Psoas muscle (tissue), 8 donors: ENCODE measurements around the gene MPDZ. TPM values are rescaled to one million over a fixed set of nuclear protein-coding genes. Genes with fewer than 3 reads are reported as not detected.

Experiments used
- ATAC-seq, 4 donors: fragments of 200-7000 bp; cut with Tn5 transposase; one replicate each; pipeline ENCODE4 v1.9.1; 2020; ENCODE audit warnings: moderate library complexity in 3 of 4, mild to moderate bottlenecking in 2 of 4
- DNase-seq, 2 donors: peaks; one replicate each; pipeline ENCODE4 v3.0.0-alpha.2; 2020
- H3K27ac ChIP-seq: fragments of 200-600 bp; one replicate; pipeline ENCODE4 v1.8.0; 2022
- H3K27me3 ChIP-seq, 3 donors: fragments of 200-600 bp in 1 of 3; one replicate each; pipeline versions ENCODE4 v1.6.1 to v1.8.0; 2013 to 2022; ENCODE audit warnings: low read length in 2 of 3, mild to moderate bottlenecking in 2 of 3, moderate library complexity in 1 of 3; ENCODE audit not compliant: insufficient read depth in 3 of 3
- H3K36me3 ChIP-seq, 2 donors: fragments of 200-600 bp in 1 of 2; one replicate each; pipeline versions ENCODE4 v1.6.1 to v1.8.0; 2013 to 2022; ENCODE audit warnings: low read depth in 1 of 2, mild to moderate bottlenecking in 1 of 2, moderate library complexity in 1 of 2; ENCODE audit not compliant: insufficient read depth in 1 of 2
- H3K4me1 ChIP-seq: fragments of 200-600 bp; one replicate; pipeline ENCODE4 v1.8.0; 2022
- H3K4me3 ChIP-seq: fragments of 200-600 bp; one replicate; pipeline ENCODE4 v1.8.0; 2022; ENCODE audit warnings: mild to moderate bottlenecking
- H3K9me3 ChIP-seq: fragments of 200-600 bp; one replicate; pipeline ENCODE4 v1.8.0; 2022
- WGBS, 3 donors: extraction: QIAGEN DNeasy Blood & Tissue Kit; methylation state at CpG; one replicate each; pipeline versions ENCODE4 v1.1.6 to v1.1.7; 2013; 5-methylcytosine and 5-hydroxymethylcytosine counted together
- intact Hi-C, 2 donors: fragments of 100-400 bp; cut with DNase I; formaldehyde crosslinking; loops; one replicate each; pipeline versions ENCODE4 v1.11.0 to v1.14.2; 2022
- polyA plus RNA-seq, 3 donors: library from polyadenylated mRNA; stranded (reverse); fragments of 200-250 nt; gene quantifications; one replicate each; pipeline ENCODE4 v1.2.3, GENCODE V29; 2013
- total RNA-seq, 4 donors: library from RNA; stranded (reverse); fragmentation: NEBNext Ultra II Directional in 2 of 4; extraction: Animal tissue kit (Norgen Biotek cat#: 25700) in 2 of 4; gene quantifications; one replicate each; pipeline versions ENCODE4 v1.2.1 to v1.2.4, GENCODE V29; 2021 to 2023
- TF ChIP-seq, protein P1 (sequence below): fragments of 200-600 bp; IDR thresholded peaks from one replicate; pipeline ENCODE4 v1.8.0; 2022; ENCODE audit warnings: antibody characterized with exemption
- donor health status: healthy with polysubstance abuse.
- donor health status: DM: no; HTN: no; CAD: no; lungs with moderate emphysema.
- donor health status: Bipolar disorder and iron deficiency.
- donor health status: healthy.
- donor health status: DM: yes; HTN: yes; CAD: no.
- donor health status: DM: no; HTN: no; CAD: no.
- donor health status: DM: no; HTN: no; CAD: no.
- donor health status: DM: yes; HTN: yes; CAD: no.

The MPDZ gene
- total and polyA plus RNA-seq, 7 donors: 9.3 to 42.8 (median 23.1) TPM

DNA sequence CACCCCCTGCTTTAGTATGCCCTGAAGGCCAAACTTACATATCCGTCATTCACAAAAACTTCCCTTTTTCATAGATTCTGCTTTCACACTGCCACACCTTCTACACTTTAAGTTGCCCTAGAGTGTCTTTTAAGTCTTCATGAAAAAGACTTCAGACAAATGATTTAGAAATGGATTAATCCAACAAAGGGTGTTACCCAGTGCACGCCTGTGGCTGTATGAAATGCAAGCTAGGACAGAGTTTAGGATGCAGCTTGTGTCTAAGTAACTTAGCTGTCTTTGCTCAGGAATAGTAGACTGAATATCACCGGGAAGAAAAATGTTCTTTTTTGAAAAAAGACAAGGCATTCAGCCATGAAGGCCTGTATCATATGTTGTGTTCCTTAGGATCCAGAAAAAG lies 210.0 kb downstream of the MPDZ start:
- H3K27ac ChIP-seq: no peak overlapping the region
- no peak overlapping the region for H3K4me3 ChIP-seq
- TF ChIP-seq, protein P1, sequence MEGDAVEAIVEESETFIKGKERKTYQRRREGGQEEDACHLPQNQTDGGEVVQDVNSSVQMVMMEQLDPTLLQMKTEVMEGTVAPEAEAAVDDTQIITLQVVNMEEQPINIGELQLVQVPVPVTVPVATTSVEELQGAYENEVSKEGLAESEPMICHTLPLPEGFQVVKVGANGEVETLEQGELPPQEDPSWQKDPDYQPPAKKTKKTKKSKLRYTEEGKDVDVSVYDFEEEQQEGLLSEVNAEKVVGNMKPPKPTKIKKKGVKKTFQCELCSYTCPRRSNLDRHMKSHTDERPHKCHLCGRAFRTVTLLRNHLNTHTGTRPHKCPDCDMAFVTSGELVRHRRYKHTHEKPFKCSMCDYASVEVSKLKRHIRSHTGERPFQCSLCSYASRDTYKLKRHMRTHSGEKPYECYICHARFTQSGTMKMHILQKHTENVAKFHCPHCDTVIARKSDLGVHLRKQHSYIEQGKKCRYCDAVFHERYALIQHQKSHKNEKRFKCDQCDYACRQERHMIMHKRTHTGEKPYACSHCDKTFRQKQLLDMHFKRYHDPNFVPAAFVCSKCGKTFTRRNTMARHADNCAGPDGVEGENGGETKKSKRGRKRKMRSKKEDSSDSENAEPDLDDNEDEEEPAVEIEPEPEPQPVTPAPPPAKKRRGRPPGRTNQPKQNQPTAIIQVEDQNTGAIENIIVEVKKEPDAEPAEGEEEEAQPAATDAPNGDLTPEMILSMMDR: no peak
- no peak for DNase-seq
- WGBS, 3 donors: 87 to 88% (median 88%) methylated on average over 3 of the region's 3 CpGs
- no peaks in the 10 kb centered on the region for H3K4me1 ChIP-seq
- no peaks in the 10 kb centered on the region for H3K27me3 ChIP-seq
- H3K36me3 ChIP-seq: no peaks in the 10 kb centered on the region
- H3K9me3 ChIP-seq: no peaks in the 10 kb centered on the region
- intact Hi-C loops: no loop called here
- no peak for ATAC-seq

DNA sequence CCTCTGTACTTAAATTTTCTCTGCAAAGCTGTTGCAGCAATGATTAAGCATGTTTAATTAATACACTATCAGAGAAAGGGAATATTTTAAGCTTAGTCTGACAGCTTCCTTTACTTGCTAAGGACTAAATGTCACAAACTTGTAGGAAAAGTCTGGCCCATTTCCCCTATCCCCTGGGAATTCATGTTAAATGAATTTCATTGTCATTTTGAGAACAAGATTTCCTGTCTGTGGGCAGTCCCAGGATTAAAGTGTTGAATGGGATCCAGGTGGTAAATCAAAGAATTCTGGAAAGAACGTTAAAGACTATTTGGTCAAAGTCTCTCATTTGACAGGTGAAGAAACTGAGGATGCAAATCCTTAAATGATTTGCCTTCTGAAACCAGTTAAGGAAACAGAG lies 214.8 kb downstream of the MPDZ start:
- Histone ChIP-seq H3K36me3 (no peaks in the 10 kb centered on the region), H3K9me3 (no peaks in the 10 kb centered on the region), H3K4me1 (no peaks in the 10 kb centered on the region), H3K27ac (no peak overlapping the region), H3K4me3 (no peak overlapping the region), H3K27me3 (peaks cover 0 to 2% (median 0%) of the 10 kb centered on the region in 3 donors)
- ATAC-seq (no peak), DNase-seq (no peak)
- WGBS, 3 donors: 12 to 20% (median 13%) methylated on average over 1 of the region's 1 CpG
- TF ChIP-seq, protein P1: no peak
- intact Hi-C loops: no loop called here

DNA sequence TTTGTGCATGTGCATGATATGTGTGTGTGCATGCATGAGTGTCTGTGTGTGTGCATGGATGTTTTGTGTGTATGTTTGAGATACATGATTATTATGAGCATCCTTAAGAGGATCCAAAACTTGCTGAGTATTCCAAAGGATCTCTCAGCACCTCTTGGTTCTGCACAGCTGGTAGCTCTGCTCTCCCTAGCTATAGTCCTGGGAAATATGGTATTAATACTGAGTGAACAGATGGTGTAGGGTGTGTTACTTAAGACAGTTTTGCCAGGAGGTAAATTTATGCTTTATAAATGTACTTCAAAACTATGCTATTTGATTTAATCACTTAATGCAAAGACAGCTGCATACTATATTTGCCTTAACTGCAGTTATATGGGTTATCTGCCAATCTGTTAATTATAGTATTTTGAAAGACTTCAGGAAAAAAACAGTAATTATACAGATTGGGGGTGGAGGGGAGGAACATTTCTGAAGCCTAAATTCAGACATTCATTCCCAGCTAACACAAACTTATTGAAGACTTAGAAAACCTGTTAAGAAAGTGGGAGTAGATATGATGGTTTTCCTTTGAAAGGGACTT lies 215.5 kb downstream of the MPDZ start:
- no peaks in the 10 kb centered on the region for H3K9me3 ChIP-seq
- intact Hi-C loops: no loop called here
- H3K4me1 ChIP-seq: no peaks in the 10 kb centered on the region
- TF ChIP-seq, protein P1: no peak
- no peak for DNase-seq
- no peaks in the 10 kb centered on the region for H3K36me3 ChIP-seq
- peaks cover 0 to 2% (median 0%) of the 10 kb centered on the region in 3 donors for H3K27me3 ChIP-seq
- no peak for ATAC-seq
- H3K4me3 ChIP-seq: no peak overlapping the region
- no peak overlapping the region for H3K27ac ChIP-seq

DNA sequence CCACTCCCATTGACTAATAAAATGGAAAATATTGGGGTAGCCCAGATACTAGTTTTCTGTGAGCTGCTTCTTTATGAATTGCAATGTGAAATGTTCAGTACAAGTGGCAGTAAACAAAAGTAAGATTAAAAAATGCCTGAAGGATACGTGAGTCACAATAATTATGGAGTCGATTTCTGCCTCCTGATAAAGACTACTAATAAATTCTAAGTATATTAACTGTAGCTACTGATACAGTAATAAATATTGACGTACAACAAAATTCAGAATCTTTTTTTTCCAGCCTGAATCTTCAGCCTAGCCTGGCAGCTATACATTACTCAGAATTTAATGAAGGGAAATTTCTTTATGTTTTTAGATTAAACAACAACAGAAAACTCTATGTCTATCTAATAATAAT lies 218.1 kb downstream of the MPDZ start:
- H3K4me3 ChIP-seq: no peak overlapping the region
- H3K27ac ChIP-seq: no peak overlapping the region
- H3K36me3 ChIP-seq: no peaks in the 10 kb centered on the region
- WGBS, 3 donors: 85 to 90% (median 87%) methylated on average over 3 of the region's 3 CpGs
- intact Hi-C loops: no loop called here
- H3K4me1 ChIP-seq: no peaks in the 10 kb centered on the region
- H3K9me3 ChIP-seq: no peaks in the 10 kb centered on the region
- TF ChIP-seq, protein P1: no peak
- H3K27me3 ChIP-seq: peaks cover 0 to 2% (median 0%) of the 10 kb centered on the region in 3 donors
- ATAC-seq (no peak), DNase-seq (no peak)
